Right hindlimb (tissue), 1 donor: ENCODE data around the gene FFAR3.
A peak's percentile ranks its signal among the peaks of the same experiment; 100 is the strongest.

Experiments
- DNase-seq: peaks from one replicate; pipeline ENCODE4 v3.0.0-alpha.2; 2018

FFAR3 gene

GRCh38 chr19:35404879-35405622 lies 46.8 kb downstream of the FFAR3 start:
- DNase-seq = peak; percentile 34

GRCh38 chr19:35407619-35408018 lies 49.4 kb downstream of the FFAR3 start:
- DNase-seq = no peak

- no peak for DNase-seq
These were observed 50.3 kb downstream of the FFAR3 start for GRCh38 chr19:35408284-35409171.

DNA sequence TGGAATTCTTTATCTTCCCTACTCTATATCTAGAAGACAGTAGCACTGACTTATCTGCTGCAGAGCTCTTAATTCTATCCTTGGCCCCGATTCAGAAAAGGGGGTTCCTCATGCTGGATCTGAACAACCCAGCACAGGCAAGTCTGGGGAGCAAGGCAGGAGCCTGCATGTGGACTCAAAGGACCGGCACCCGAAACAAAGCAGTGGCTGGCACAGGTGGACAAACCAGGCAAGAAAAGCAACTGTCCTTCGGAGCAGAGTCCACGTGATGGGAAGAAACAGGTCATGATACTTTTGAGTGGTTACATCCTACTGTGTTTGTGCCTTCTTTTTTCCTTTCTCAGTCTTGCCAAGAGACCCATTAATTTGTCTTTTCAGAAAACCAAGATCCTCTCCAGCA lies 50.9 kb downstream of the FFAR3 start:
- no peak for DNase-seq
